ENCODE results near the gene EAF2. TPM values are rescaled to one million over a fixed set of nuclear protein-coding genes. Genes with fewer than 3 reads are reported as not detected.

EAF2 gene
- total RNA-seq, 3 donors from 2014 or later: 7.5 to 11.4 (median 9.2) TPM

DNA sequence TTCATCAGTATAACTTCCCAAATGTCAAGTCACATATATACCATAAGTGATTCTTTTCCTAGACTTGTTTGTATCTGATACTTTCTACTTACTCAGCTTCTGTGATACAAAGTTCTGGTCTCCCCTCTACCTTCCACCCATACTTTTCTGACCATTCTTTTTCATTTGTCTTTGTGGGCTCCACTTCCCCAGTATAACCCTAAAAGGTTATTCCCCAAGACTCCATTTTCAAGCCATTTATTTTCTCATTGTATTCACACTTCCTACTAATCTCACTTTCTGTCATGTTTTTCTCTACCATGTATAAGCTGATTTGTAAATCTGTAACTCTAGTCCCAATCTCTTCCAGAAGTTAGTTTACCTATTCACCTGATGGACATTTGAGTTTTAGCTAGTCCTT is 34.1 kb upstream of the EAF2 start:
- no peak for DNase-seq (ENCODE audit: low spot score in 2 of 2)
- intact Hi-C loops (cut with DNase I; ENCODE audit: low total_unique reads): no loop called here

DNA sequence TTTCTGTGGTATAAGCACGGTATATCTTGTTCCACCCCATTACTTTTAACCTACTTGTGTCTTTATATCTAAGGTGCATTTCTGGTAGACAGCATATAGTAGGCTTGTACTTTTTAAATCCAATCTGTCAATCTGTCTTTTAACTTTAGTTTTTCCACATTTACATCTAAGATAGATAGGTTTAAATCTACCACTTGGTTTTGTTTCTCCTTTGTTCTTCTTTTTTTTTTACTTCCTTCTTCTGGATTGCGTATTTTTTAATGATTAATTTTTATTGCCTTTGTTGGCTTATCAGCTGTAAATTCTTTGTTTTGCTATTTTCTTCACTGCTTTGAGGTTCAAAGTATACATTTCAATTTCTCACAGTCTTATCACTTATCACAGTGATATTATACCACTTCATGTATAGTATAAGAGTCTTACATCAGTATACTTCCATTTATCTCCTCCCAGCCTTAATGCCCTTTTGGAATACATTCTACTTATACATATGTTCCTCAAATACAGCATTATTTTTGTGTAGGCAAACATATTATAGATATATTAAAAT is 31.2 kb upstream of the EAF2 start:
- Histone ChIP-seq H3K27ac (no peak overlapping the region), H3K4me1 (no peaks in the 10 kb centered on the region), H3K9me3 (no peaks in the 10 kb centered on the region), H3K4me3 (no peak overlapping the region), H3K27me3 (no peaks in the 10 kb centered on the region), H3K36me3 (no peaks in the 10 kb centered on the region)
- TF ChIP-seq POLR2A (IDR thresholded peaks at IDR 0.05) (no peak), POLR2AphosphoS5 (IDR thresholded peaks at IDR 0.05) (no peak)
- TF ChIP-seq, protein P1, sequence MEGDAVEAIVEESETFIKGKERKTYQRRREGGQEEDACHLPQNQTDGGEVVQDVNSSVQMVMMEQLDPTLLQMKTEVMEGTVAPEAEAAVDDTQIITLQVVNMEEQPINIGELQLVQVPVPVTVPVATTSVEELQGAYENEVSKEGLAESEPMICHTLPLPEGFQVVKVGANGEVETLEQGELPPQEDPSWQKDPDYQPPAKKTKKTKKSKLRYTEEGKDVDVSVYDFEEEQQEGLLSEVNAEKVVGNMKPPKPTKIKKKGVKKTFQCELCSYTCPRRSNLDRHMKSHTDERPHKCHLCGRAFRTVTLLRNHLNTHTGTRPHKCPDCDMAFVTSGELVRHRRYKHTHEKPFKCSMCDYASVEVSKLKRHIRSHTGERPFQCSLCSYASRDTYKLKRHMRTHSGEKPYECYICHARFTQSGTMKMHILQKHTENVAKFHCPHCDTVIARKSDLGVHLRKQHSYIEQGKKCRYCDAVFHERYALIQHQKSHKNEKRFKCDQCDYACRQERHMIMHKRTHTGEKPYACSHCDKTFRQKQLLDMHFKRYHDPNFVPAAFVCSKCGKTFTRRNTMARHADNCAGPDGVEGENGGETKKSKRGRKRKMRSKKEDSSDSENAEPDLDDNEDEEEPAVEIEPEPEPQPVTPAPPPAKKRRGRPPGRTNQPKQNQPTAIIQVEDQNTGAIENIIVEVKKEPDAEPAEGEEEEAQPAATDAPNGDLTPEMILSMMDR (IDR thresholded peaks at IDR 0.05): no peak
- intact Hi-C loops (cut with DNase I; ENCODE audit: low total_unique reads): no loop called here
- no peak for DNase-seq (ENCODE audit: low spot score in 2 of 2)

More for the DNA sequence above, 34.1 kb upstream of the EAF2 start:
- Histone ChIP-seq H3K9me3 (no peaks in the 10 kb centered on the region), H3K36me3 (no peaks in the 10 kb centered on the region), H3K27ac (no peak overlapping the region), H3K4me1 (no peaks in the 10 kb centered on the region), H3K4me3 (no peak overlapping the region), H3K27me3 (no peaks in the 10 kb centered on the region)
- TF ChIP-seq POLR2A (IDR thresholded peaks at IDR 0.05): no peak
- TF ChIP-seq, protein P1 (IDR thresholded peaks at IDR 0.05): no peak
- TF ChIP-seq POLR2AphosphoS5 (IDR thresholded peaks at IDR 0.05): no peak

DNA sequence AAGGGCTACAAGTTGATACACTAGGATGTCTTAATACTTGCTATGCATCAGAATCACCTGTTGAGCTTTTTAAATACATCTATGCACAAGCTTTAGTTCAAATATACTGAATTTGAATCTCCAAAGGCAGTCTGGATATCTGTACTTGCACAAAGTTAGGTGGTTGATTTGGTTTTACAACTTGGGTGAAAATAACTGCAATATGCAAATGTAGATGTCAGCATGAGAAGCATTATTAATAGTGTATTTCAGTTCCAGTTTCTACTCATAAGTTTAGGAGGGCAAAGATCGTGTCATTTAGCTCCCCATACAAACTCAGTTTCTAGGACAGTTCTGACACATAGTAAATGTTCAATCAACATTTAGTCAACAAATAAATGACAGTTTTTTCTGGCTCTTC is 25.8 kb upstream of the EAF2 start:
- no peaks in the 10 kb centered on the region for H3K9me3 ChIP-seq
- no peaks in the 10 kb centered on the region for H3K27me3 ChIP-seq
- H3K4me1 ChIP-seq: no peaks in the 10 kb centered on the region
- no peak overlapping the region for H3K4me3 ChIP-seq
- no peak overlapping the region for H3K27ac ChIP-seq
- intact Hi-C loops (cut with DNase I; ENCODE audit: low total_unique reads): no loop called here
- DNase-seq (ENCODE audit: low spot score in 2 of 2): no peak
- TF ChIP-seq, protein P1 (IDR thresholded peaks at IDR 0.05): no peak
- TF ChIP-seq POLR2AphosphoS5 (IDR thresholded peaks at IDR 0.05): no peak
- no peak for TF ChIP-seq POLR2A (IDR thresholded peaks at IDR 0.05)
- H3K36me3 ChIP-seq: no peaks in the 10 kb centered on the region

DNA sequence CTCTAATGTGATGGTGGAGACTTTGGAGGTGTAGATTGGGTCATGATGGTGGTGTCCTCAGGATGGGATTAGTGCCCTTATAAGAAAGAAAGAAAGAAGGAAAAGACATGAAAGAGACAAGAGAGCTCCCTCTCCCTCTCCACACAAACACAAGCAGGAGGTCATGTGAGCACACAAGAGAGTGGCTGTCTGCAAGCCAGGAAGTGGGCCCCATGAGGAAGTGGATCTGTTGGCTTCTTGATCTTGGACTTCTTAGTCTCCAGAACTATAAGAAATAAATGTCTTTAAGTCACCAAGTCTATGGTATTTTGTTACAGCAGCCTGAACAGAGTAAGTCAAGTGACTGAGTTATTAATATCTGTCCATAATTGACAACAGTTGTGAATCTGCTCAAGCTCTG is 17.3 kb upstream of the EAF2 start:
- no peak overlapping the region for H3K4me3 ChIP-seq
- no peak for DNase-seq (ENCODE audit: low spot score in 2 of 2)
- no peaks in the 10 kb centered on the region for H3K27me3 ChIP-seq
- H3K4me1 ChIP-seq: no peaks in the 10 kb centered on the region
- H3K9me3 ChIP-seq: no peaks in the 10 kb centered on the region
- no peak overlapping the region for H3K27ac ChIP-seq
- intact Hi-C loops (cut with DNase I; ENCODE audit: low total_unique reads): no loop called here
- no peaks in the 10 kb centered on the region for H3K36me3 ChIP-seq
- TF ChIP-seq POLR2AphosphoS5 (IDR thresholded peaks at IDR 0.05) (no peak), POLR2A (IDR thresholded peaks at IDR 0.05) (no peak)
- TF ChIP-seq, protein P1 (IDR thresholded peaks at IDR 0.05): no peak

DNA sequence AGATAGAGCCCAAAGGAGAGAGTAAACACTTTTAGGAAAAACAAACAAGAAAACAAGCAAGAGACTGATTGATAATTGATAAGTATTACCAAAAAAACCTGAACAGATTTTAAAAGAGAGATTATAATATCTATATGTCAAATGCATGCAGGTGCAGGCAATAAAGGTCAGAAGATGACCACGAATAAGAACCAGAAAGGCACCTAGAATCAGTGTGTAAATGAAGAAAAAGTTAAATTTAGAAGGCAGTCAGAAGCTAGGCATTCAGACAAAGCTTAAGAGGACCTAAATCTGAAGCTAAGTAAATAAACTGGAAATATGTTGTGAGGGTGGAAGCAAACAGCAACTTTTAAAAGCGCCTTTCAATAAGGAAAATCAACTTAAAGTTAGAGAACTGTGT is 16.4 kb upstream of the EAF2 start:
- Histone ChIP-seq H3K9me3 (no peaks in the 10 kb centered on the region), H3K4me3 (no peak overlapping the region), H3K4me1 (no peaks in the 10 kb centered on the region), H3K27ac (no peak overlapping the region), H3K36me3 (no peaks in the 10 kb centered on the region), H3K27me3 (no peaks in the 10 kb centered on the region)
- no peak for DNase-seq (ENCODE audit: low spot score in 2 of 2)
- intact Hi-C loops (cut with DNase I; ENCODE audit: low total_unique reads): no loop called here
- TF ChIP-seq, protein P1 (IDR thresholded peaks at IDR 0.05): no peak
- TF ChIP-seq POLR2AphosphoS5 (IDR thresholded peaks at IDR 0.05) (no peak), POLR2A (IDR thresholded peaks at IDR 0.05) (no peak)

Measured in breast epithelium (tissue), 4 donors.